Fibroblast of lung (primary cell): ENCODE data around the gene RELL1. TPM values are rescaled to one million over a fixed set of nuclear protein-coding genes. Genes with fewer than 3 reads are reported as not detected.

Source experiments
- DNase-seq, 2 donors: peaks; one replicate each; pipeline versions ENCODE4 v3.0.0 to v3.0.0-alpha.2; 2010; ENCODE audit warnings: low read depth in 2 of 2
- H2AFZ ChIP-seq: 2 replicates; pipeline ENCODE4 v1.5.1; 2012; ENCODE audit warnings: low read length, control low read depth, inconsistent platforms
- H3K27ac ChIP-seq: 2 replicates; pipeline ENCODE4 v1.5.1; 2011; ENCODE audit warnings: low read length, control low read depth; ENCODE audit not compliant: insufficient read depth
- H3K27me3 ChIP-seq: 2 replicates; pipeline ENCODE4 v1.5.1; 2011; ENCODE audit warnings: mild to moderate bottlenecking, low read length; ENCODE audit not compliant: control insufficient read depth, insufficient read depth
- H3K36me3 ChIP-seq: 2 replicates; pipeline ENCODE4 v1.5.1; 2011; ENCODE audit warnings: low read length; ENCODE audit not compliant: control insufficient read depth, insufficient read depth
- H3K4me1 ChIP-seq: 2 replicates; pipeline ENCODE4 v1.5.1; 2011; ENCODE audit warnings: low read length; ENCODE audit not compliant: control insufficient read depth, insufficient read depth; ENCODE audit errors: extremely low read depth
- H3K4me2 ChIP-seq: 2 replicates; pipeline ENCODE4 v1.5.1; 2011; ENCODE audit warnings: low read length, control low read depth; ENCODE audit not compliant: insufficient read depth; ENCODE audit errors: extremely low read depth
- H3K4me3 ChIP-seq, 4 experiments: fragments of 200-600 bp in 1 of 4; sonication (generic) in 1 of 4; replicated peaks in 1 of 4; 2 replicates each; pipeline ENCODE4 v1.5.1; 2011 to 2016; ENCODE audit warnings: low read length in 4 of 4, low read depth in 3 of 4, mild to moderate bottlenecking in 3 of 4, control low read depth in 2 of 4, inconsistent platforms in 1 of 4, mixed read lengths in 1 of 4; ENCODE audit not compliant: insufficient read depth in 1 of 4; ENCODE audit errors: control extremely low read depth in 1 of 4
- H3K79me2 ChIP-seq: 2 replicates; pipeline ENCODE4 v1.5.1; 2012; ENCODE audit warnings: mild to moderate bottlenecking, low read length, inconsistent platforms; ENCODE audit not compliant: control insufficient read depth, insufficient read depth
- H3K9ac ChIP-seq: 2 replicates; pipeline ENCODE4 v1.5.1; 2011; ENCODE audit warnings: mild to moderate bottlenecking, low read length, control low read depth; ENCODE audit not compliant: insufficient read depth
- H3K9me3 ChIP-seq: 2 replicates; pipeline ENCODE4 v1.5.1; 2012; ENCODE audit warnings: low read depth, low read length; ENCODE audit not compliant: control insufficient read depth, insufficient read depth
- H4K20me1 ChIP-seq: 2 replicates; pipeline ENCODE4 v1.5.1; 2011; ENCODE audit warnings: low read length; ENCODE audit not compliant: control insufficient read depth, insufficient read depth; ENCODE audit errors: extremely low read depth
- EZH2 ChIP-seq: IDR thresholded peaks from 2 replicates; pipeline ENCODE4 v1.5.1; 2012; ENCODE audit warnings: low read length, control low read depth, mild to moderate bottlenecking; ENCODE audit errors: missing control alignments
- polyA plus RNA-seq, 2 donors: library from polyadenylated mRNA; depleted of rRNA in 1 of 2; stranded (reverse) in 1 of 2; unstranded in 1 of 2; fragments of >200 nt; gene quantifications; 2 replicates each; pipeline ENCODE4 v1.2.1, GENCODE V29; 2011 to 2012; ENCODE audit warnings: missing spikeins in 1 of 2
- total RNA-seq: library from RNA; depleted of rRNA; stranded (reverse); fragments of >200 nt; gene quantifications from 2 replicates; pipeline ENCODE4 v1.2.1, GENCODE V29; 2014
- TF ChIP-seq, protein P1 (sequence below), 2 donors: IDR thresholded peaks in 1 of 2; conservative IDR thresholded peaks in 1 of 2; 1 replicate in 1 of 2; 2 replicates in 1 of 2; pipeline ENCODE4 v1.5.1; 2011 to 2012; ENCODE audit warnings: low read length in 2 of 2, control low read depth in 1 of 2, inconsistent platforms in 1 of 2, low read depth in 1 of 2, mild to moderate bottlenecking in 1 of 2

The RELL1 gene
- total and polyA plus RNA-seq, 2 donors (not counting 1 experiment from before 2014, with no cell fraction given), result 16.1 to 71.0 TPM

GRCh38 chr4:37561803-37562207 lies 124.4 kb downstream of the RELL1 start:
- H3K4me3 ChIP-seq, result no peak overlapping the region
- no peaks in the 10 kb centered on the region for H4K20me1 ChIP-seq
- no peaks in the 10 kb centered on the region for H3K27me3 ChIP-seq
- no peak overlapping the region for H3K4me2 ChIP-seq
- H3K9ac ChIP-seq, result no peak overlapping the region
- no peak overlapping the region for H2AFZ ChIP-seq
- no peak overlapping the region for H3K27ac ChIP-seq
- no peaks in the 10 kb centered on the region for H3K9me3 ChIP-seq
- no peaks in the 10 kb centered on the region for H3K36me3 ChIP-seq
- TF ChIP-seq, protein P1, sequence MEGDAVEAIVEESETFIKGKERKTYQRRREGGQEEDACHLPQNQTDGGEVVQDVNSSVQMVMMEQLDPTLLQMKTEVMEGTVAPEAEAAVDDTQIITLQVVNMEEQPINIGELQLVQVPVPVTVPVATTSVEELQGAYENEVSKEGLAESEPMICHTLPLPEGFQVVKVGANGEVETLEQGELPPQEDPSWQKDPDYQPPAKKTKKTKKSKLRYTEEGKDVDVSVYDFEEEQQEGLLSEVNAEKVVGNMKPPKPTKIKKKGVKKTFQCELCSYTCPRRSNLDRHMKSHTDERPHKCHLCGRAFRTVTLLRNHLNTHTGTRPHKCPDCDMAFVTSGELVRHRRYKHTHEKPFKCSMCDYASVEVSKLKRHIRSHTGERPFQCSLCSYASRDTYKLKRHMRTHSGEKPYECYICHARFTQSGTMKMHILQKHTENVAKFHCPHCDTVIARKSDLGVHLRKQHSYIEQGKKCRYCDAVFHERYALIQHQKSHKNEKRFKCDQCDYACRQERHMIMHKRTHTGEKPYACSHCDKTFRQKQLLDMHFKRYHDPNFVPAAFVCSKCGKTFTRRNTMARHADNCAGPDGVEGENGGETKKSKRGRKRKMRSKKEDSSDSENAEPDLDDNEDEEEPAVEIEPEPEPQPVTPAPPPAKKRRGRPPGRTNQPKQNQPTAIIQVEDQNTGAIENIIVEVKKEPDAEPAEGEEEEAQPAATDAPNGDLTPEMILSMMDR (conservative IDR thresholded peaks at IDR 0.05 in 1 of 2, IDR thresholded peaks at IDR 0.05 in 1 of 2; ENCODE audit: low read depth in 1 of 2, low read length in 2 of 2), result no peak
- no peak for TF ChIP-seq EZH2
- H3K79me2 ChIP-seq, result no peaks in the 10 kb centered on the region
- DNase-seq, result peak; percentile 5 to 93
- H3K4me1 ChIP-seq, result no peaks in the 10 kb centered on the region

GRCh38 chr4:37561196-37561802 lies 124.9 kb downstream of the RELL1 start:
- H3K27ac ChIP-seq, result no peak overlapping the region
- H2AFZ ChIP-seq, result no peak overlapping the region
- no peak overlapping the region for H3K4me2 ChIP-seq
- no peak for TF ChIP-seq EZH2
- TF ChIP-seq, protein P1 (conservative IDR thresholded peaks at IDR 0.05 in 1 of 2, IDR thresholded peaks at IDR 0.05 in 1 of 2; ENCODE audit: low read depth in 1 of 2, low read length in 2 of 2), result no peak
- H3K36me3 ChIP-seq, result no peaks in the 10 kb centered on the region
- H3K27me3 ChIP-seq, result no peaks in the 10 kb centered on the region
- no peak for DNase-seq
- H4K20me1 ChIP-seq, result no peaks in the 10 kb centered on the region
- H3K4me3 ChIP-seq, result no peak overlapping the region
- no peaks in the 10 kb centered on the region for H3K4me1 ChIP-seq
- H3K9me3 ChIP-seq, result no peaks in the 10 kb centered on the region
- no peak overlapping the region for H3K9ac ChIP-seq
- H3K79me2 ChIP-seq, result no peaks in the 10 kb centered on the region

Other genes with a start within 250 kb of the RELL1 start
- gene PGM2, start 140.3 kb upstream of the RELL1 start, total RNA-seq, result 14.1 and 15.0 TPM in 2 replicates
- gene PGM2, start 140.3 kb upstream of the RELL1 start, polyA plus RNA-seq, result 14.3 and 15.1 TPM in 2 replicates
- gene TBC1D1, start 204.7 kb upstream of the RELL1 start, total RNA-seq, result 57.3 and 90.0 TPM in 2 replicates
- 39.7 and 52.1 TPM in 2 replicates for gene TBC1D1, start 204.7 kb upstream of the RELL1 start, polyA plus RNA-seq